ENCODE data around the gene PLCG2. TPM values are rescaled to one million over a fixed set of nuclear protein-coding genes. Genes with fewer than 3 reads are reported as not detected.

PLCG2 gene
- 1.3 TPM for polyA plus RNA-seq (2013, experiment 1 of 2)
- polyA plus RNA-seq (2013, experiment 2 of 2) = 1.1 TPM

- Histone ChIP-seq H4K8ac (ENCODE audit: low read depth, low read length) (no peak within 1 kb of the TSS), H3K27ac (replicated peaks; ENCODE audit: low read length) (no peak within 1 kb of the TSS), H3K9ac (ENCODE audit: low read depth, low read length, poor library complexity) (peak within 1 kb of the TSS; percentile 77), H3K27me3 (ENCODE audit: control insufficient read depth in 3 of 3, insufficient read depth in 3 of 3, low read depth in 1 of 3, low read length in 3 of 3) (peaks cover 14 to 77% (median 27%) of the 10 kb centered on the region in 3 experiments), H4K91ac (ENCODE audit: low read depth, low read length, poor library complexity) (no peak within 1 kb of the TSS), H3K36me3 (replicated peaks in 1 of 2; ENCODE audit: control insufficient read depth in 2 of 2, insufficient read depth in 2 of 2, low read length in 2 of 2) (no peaks in the 10 kb centered on the region), H2AFZ (ENCODE audit: low read length) (peak within 1 kb of the TSS; percentile 71), H3K4me3 (ENCODE audit: low read length in 2 of 2) (peak within 1 kb of the TSS in 1 of 2 donors; percentile 88), H3K4ac (ENCODE audit: low read length) (no peak within 1 kb of the TSS), H2BK120ac (ENCODE audit: low read depth, low read length) (no peak within 1 kb of the TSS), H3K14ac (ENCODE audit: low read length) (peak within 1 kb of the TSS; percentile 71), H2BK5ac (ENCODE audit: low read length) (no peak within 1 kb of the TSS), H2BK15ac (ENCODE audit: low read length) (no peak within 1 kb of the TSS), H3K4me2 (ENCODE audit: insufficient read depth, low read length, poor library complexity, severe bottlenecking) (peak within 1 kb of the TSS; percentile 93), H2AK5ac (ENCODE audit: low read depth, low read length) (no peak within 1 kb of the TSS), H3K79me1 (ENCODE audit: low read depth, low read length) (no peaks in the 10 kb centered on the region), H2BK12ac (ENCODE audit: low read length) (no peak within 1 kb of the TSS), H3K9me3 (replicated peaks in 1 of 2; ENCODE audit: control insufficient read depth in 2 of 2, insufficient read depth in 1 of 2, low read depth in 1 of 2, low read length in 2 of 2) (no peaks in the 10 kb centered on the region), H3K4me1 (ENCODE audit: control insufficient read depth in 2 of 2, insufficient read depth in 1 of 2, low read depth in 1 of 2, low read length in 2 of 2) (peaks cover 0 to 5% of the 10 kb centered on the region in 2 donors), H3K18ac (ENCODE audit: low read length) (peak within 1 kb of the TSS; percentile 91), H3K23ac (ENCODE audit: low read depth, low read length, poor library complexity) (peak within 1 kb of the TSS; percentile 91)
- peak; percentile 56 for DNase-seq (ENCODE audit: low spot score)
- WGBS, 2 donors (ENCODE audit: extremely low coverage in 2 of 2, insufficient read length in 2 of 2, insufficient replicate concordance in 1 of 2) = no CpG with 5 or more reads among the region's 78 CpGs
These were observed at the start of gene PLCG2 for GRCh38 chr16:81778861-81779535. Gene PLCG2 (plus strand): TSS chr16:81779291. CDS start chr16:81785990, 6,699 bp downstream.

DNA sequence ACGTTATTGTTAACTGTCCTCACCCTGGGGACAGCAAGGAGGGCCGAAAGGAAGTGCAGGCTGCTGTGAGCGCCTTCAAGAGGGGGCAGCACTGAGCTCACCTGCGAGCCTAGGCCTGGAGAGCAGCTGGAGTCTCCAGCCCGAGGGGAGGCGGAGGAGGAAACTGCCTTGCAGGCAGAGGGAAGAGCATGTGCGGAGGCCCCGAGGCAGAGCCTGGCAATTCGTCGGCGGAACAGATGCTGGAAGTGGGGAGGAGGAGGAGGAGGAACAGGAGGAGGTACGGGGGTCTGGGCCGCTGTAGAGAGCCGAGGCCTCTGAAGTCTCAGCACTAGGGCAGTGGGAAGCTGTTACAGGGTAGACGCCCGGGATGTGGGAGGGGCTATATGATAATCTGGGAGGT is 49.6 kb upstream of the PLCG2 start:
- no peak overlapping the region for H2BK120ac ChIP-seq (ENCODE audit: low read depth, low read length)
- H3K18ac ChIP-seq (ENCODE audit: low read length) = peak overlapping the region; percentile 88
- no peak overlapping the region for H2BK5ac ChIP-seq (ENCODE audit: low read length)
- no peak for DNase-seq (ENCODE audit: low spot score)
- no CpG with 5 or more reads among the region's 16 CpGs for WGBS, 2 donors (ENCODE audit: extremely low coverage in 2 of 2, insufficient read length in 2 of 2, insufficient replicate concordance in 1 of 2)
- no peak overlapping the region for H2BK12ac ChIP-seq (ENCODE audit: low read length)
- no peak overlapping the region for H3K4ac ChIP-seq (ENCODE audit: low read length)
- H3K4me1 ChIP-seq (ENCODE audit: control insufficient read depth in 2 of 2, insufficient read depth in 1 of 2, low read depth in 1 of 2, low read length in 2 of 2) = peaks cover 12 to 16% of the 10 kb centered on the region in 2 donors
- H4K8ac ChIP-seq (ENCODE audit: low read depth, low read length) = no peak overlapping the region
- H2AFZ ChIP-seq (ENCODE audit: low read length) = no peak overlapping the region
- H3K9me3 ChIP-seq (replicated peaks in 1 of 2; ENCODE audit: control insufficient read depth in 2 of 2, insufficient read depth in 1 of 2, low read depth in 1 of 2, low read length in 2 of 2) = no peaks in the 10 kb centered on the region
- H3K27me3 ChIP-seq (ENCODE audit: control insufficient read depth in 3 of 3, insufficient read depth in 3 of 3, low read depth in 1 of 3, low read length in 3 of 3) = no peaks in the 10 kb centered on the region
- H2BK15ac ChIP-seq (ENCODE audit: low read length) = no peak overlapping the region
- no peak overlapping the region for H3K27ac ChIP-seq (replicated peaks; ENCODE audit: low read length)
- no peak overlapping the region for H3K23ac ChIP-seq (ENCODE audit: low read depth, low read length, poor library complexity)
- no peak overlapping the region for H4K91ac ChIP-seq (ENCODE audit: low read depth, low read length, poor library complexity)
- no peak overlapping the region for H3K14ac ChIP-seq (ENCODE audit: low read length)
- H3K36me3 ChIP-seq (replicated peaks in 1 of 2; ENCODE audit: control insufficient read depth in 2 of 2, insufficient read depth in 2 of 2, low read length in 2 of 2) = no peaks in the 10 kb centered on the region
- H2AK5ac ChIP-seq (ENCODE audit: low read depth, low read length) = no peak overlapping the region
- H3K79me1 ChIP-seq (ENCODE audit: low read depth, low read length) = no peaks in the 10 kb centered on the region
- no peak overlapping the region for H3K4me2 ChIP-seq (ENCODE audit: insufficient read depth, low read length, poor library complexity, severe bottlenecking)
- H3K4me3 ChIP-seq (ENCODE audit: low read length in 2 of 2) = no peak overlapping the region
- H3K9ac ChIP-seq (ENCODE audit: low read depth, low read length, poor library complexity) = no peak overlapping the region

- peak overlapping the region; percentile 80 for H3K4ac ChIP-seq (ENCODE audit: low read length)
- peak overlapping the region; percentile 15 for H3K27ac ChIP-seq (replicated peaks; ENCODE audit: low read length)
- H3K36me3 ChIP-seq (replicated peaks in 1 of 2; ENCODE audit: control insufficient read depth in 2 of 2, insufficient read depth in 2 of 2, low read length in 2 of 2) = no peaks in the 10 kb centered on the region
- no peak overlapping the region for H3K23ac ChIP-seq (ENCODE audit: low read depth, low read length, poor library complexity)
- peak overlapping the region; percentile 83 for H4K91ac ChIP-seq (ENCODE audit: low read depth, low read length, poor library complexity)
- H2BK15ac ChIP-seq (ENCODE audit: low read length) = peak overlapping the region; percentile 95
- peak overlapping the region; percentile 47 for H3K4me2 ChIP-seq (ENCODE audit: insufficient read depth, low read length, poor library complexity, severe bottlenecking)
- H3K4me3 ChIP-seq (ENCODE audit: low read length in 2 of 2) = peak overlapping the region in 1 of 2 donors; percentile 28
- H2AK5ac ChIP-seq (ENCODE audit: low read depth, low read length) = peak overlapping the region; percentile 88
- DNase-seq (ENCODE audit: low spot score) = peak; percentile 91
- peaks cover 12 to 16% of the 10 kb centered on the region in 2 donors for H3K4me1 ChIP-seq (ENCODE audit: control insufficient read depth in 2 of 2, insufficient read depth in 1 of 2, low read depth in 1 of 2, low read length in 2 of 2)
- H3K9ac ChIP-seq (ENCODE audit: low read depth, low read length, poor library complexity) = peak overlapping the region; percentile 33
- peak overlapping the region; percentile 88 for H2AFZ ChIP-seq (ENCODE audit: low read length)
- no CpG with 5 or more reads among the region's 47 CpGs for WGBS, 2 donors (ENCODE audit: extremely low coverage in 2 of 2, insufficient read length in 2 of 2, insufficient replicate concordance in 1 of 2)
- peak overlapping the region; percentile 88 for H2BK5ac ChIP-seq (ENCODE audit: low read length)
- H3K27me3 ChIP-seq (ENCODE audit: control insufficient read depth in 3 of 3, insufficient read depth in 3 of 3, low read depth in 1 of 3, low read length in 3 of 3) = no peaks in the 10 kb centered on the region
- H3K79me1 ChIP-seq (ENCODE audit: low read depth, low read length) = no peaks in the 10 kb centered on the region
- no peak overlapping the region for H4K8ac ChIP-seq (ENCODE audit: low read depth, low read length)
- no peaks in the 10 kb centered on the region for H3K9me3 ChIP-seq (replicated peaks in 1 of 2; ENCODE audit: control insufficient read depth in 2 of 2, insufficient read depth in 1 of 2, low read depth in 1 of 2, low read length in 2 of 2)
- peak overlapping the region; percentile 95 for H3K18ac ChIP-seq (ENCODE audit: low read length)
- H2BK12ac ChIP-seq (ENCODE audit: low read length) = peak overlapping the region; percentile 2
- peak overlapping the region; percentile 89 for H2BK120ac ChIP-seq (ENCODE audit: low read depth, low read length)
- no peak overlapping the region for H3K14ac ChIP-seq (ENCODE audit: low read length)
These were observed 48.7 kb upstream of the PLCG2 start for GRCh38 chr16:81730090-81731051.

GRCh38 chr16:81731649-81732048 is 47.4 kb upstream of the PLCG2 start:
- H4K8ac ChIP-seq (ENCODE audit: low read depth, low read length) = no peak overlapping the region
- H3K23ac ChIP-seq (ENCODE audit: low read depth, low read length, poor library complexity) = no peak overlapping the region
- no peaks in the 10 kb centered on the region for H3K36me3 ChIP-seq (replicated peaks in 1 of 2; ENCODE audit: control insufficient read depth in 2 of 2, insufficient read depth in 2 of 2, low read length in 2 of 2)
- DNase-seq (ENCODE audit: low spot score) = no peak
- H3K4ac ChIP-seq (ENCODE audit: low read length) = no peak overlapping the region
- peak overlapping the region; percentile 6 for H3K27ac ChIP-seq (replicated peaks; ENCODE audit: low read length)
- H3K9me3 ChIP-seq (replicated peaks in 1 of 2; ENCODE audit: control insufficient read depth in 2 of 2, insufficient read depth in 1 of 2, low read depth in 1 of 2, low read length in 2 of 2) = no peaks in the 10 kb centered on the region
- H2BK120ac ChIP-seq (ENCODE audit: low read depth, low read length) = no peak overlapping the region
- H3K79me1 ChIP-seq (ENCODE audit: low read depth, low read length) = no peaks in the 10 kb centered on the region
- no peak overlapping the region for H3K9ac ChIP-seq (ENCODE audit: low read depth, low read length, poor library complexity)
- no peak overlapping the region for H3K4me3 ChIP-seq (ENCODE audit: low read length in 2 of 2)
- peaks cover 12 to 16% of the 10 kb centered on the region in 2 donors for H3K4me1 ChIP-seq (ENCODE audit: control insufficient read depth in 2 of 2, insufficient read depth in 1 of 2, low read depth in 1 of 2, low read length in 2 of 2)
- H3K18ac ChIP-seq (ENCODE audit: low read length) = peak overlapping the region; percentile 44
- WGBS, 2 donors (ENCODE audit: extremely low coverage in 2 of 2, insufficient read length in 2 of 2, insufficient replicate concordance in 1 of 2) = no CpG with 5 or more reads among the region's 8 CpGs
- H4K91ac ChIP-seq (ENCODE audit: low read depth, low read length, poor library complexity) = no peak overlapping the region
- H2BK15ac ChIP-seq (ENCODE audit: low read length) = no peak overlapping the region
- H2AK5ac ChIP-seq (ENCODE audit: low read depth, low read length) = no peak overlapping the region
- H2BK5ac ChIP-seq (ENCODE audit: low read length) = no peak overlapping the region
- no peak overlapping the region for H3K14ac ChIP-seq (ENCODE audit: low read length)
- H3K4me2 ChIP-seq (ENCODE audit: insufficient read depth, low read length, poor library complexity, severe bottlenecking) = no peak overlapping the region
- no peak overlapping the region for H2BK12ac ChIP-seq (ENCODE audit: low read length)
- peak overlapping the region; percentile 69 for H2AFZ ChIP-seq (ENCODE audit: low read length)
- no peaks in the 10 kb centered on the region for H3K27me3 ChIP-seq (ENCODE audit: control insufficient read depth in 3 of 3, insufficient read depth in 3 of 3, low read depth in 1 of 3, low read length in 3 of 3)

All from neuronal stem cell (in vitro differentiated cells).